Measurements from ENCODE around the gene DENND1C. TPM values are rescaled to one million over a fixed set of nuclear protein-coding genes. Genes with fewer than 3 reads are reported as not detected.

The DENND1C gene, protein sequence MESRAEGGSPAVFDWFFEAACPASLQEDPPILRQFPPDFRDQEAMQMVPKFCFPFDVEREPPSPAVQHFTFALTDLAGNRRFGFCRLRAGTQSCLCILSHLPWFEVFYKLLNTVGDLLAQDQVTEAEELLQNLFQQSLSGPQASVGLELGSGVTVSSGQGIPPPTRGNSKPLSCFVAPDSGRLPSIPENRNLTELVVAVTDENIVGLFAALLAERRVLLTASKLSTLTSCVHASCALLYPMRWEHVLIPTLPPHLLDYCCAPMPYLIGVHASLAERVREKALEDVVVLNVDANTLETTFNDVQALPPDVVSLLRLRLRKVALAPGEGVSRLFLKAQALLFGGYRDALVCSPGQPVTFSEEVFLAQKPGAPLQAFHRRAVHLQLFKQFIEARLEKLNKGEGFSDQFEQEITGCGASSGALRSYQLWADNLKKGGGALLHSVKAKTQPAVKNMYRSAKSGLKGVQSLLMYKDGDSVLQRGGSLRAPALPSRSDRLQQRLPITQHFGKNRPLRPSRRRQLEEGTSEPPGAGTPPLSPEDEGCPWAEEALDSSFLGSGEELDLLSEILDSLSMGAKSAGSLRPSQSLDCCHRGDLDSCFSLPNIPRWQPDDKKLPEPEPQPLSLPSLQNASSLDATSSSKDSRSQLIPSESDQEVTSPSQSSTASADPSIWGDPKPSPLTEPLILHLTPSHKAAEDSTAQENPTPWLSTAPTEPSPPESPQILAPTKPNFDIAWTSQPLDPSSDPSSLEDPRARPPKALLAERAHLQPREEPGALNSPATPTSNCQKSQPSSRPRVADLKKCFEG
- total RNA-seq (2014; rRNA removed; shearing (Covaris generic)) = 0.59 and 1.1 TPM in 2 replicates

DNA sequence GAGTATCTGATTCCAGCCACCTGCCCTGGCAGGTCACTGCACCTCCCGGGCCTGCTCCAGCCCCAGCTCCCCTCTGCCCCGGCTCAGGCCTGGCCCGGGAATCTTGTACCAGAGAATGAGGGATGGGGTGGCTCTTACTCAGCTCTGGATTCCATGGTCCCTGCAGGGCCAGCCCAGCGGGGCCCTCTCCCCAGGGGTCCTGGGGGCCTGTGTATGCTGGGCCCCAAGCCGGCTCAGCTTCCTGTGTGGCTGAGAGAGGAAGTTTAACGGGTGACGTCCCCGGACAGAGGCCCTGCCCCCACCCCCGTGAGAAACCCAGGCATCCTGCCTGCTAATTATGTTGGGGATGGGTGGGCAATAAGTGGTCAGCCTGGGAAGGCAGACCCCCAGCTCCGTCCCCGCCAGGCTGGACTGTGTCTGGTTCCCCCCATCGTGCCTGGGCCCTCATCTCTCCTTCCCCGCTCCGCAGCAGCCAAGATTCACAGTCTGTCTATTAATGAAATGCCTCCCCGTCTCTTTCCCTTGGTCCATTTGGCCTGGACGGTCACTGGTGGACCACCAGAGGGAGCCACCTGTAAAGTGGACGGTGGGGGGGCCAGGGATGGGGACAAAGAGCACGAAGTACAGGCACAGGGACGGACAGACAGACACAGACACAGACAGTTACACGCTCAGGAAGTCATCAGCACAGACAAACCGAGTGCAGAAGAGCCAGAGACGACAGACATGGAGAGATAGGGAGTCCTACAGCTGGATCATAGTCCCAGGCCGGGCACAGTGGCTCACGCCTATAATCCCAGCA, at the start of gene DENND1C:
TSS of gene DENND1C (minus strand) at position 247 of the 802 bp plus-strand sequence. CDS start at position 155, 92 bp downstream.
- DNase-seq = peak; percentile 81
- Histone ChIP-seq H3K4me3 (ENCODE audit: insufficient read depth, low read depth, low read length) (no peak within 1 kb of the TSS), H3K27me3 (ENCODE audit: control insufficient read depth, insufficient read depth, low read length) (peaks cover 6% of the 10 kb centered on the region; the same call in 1 of the 2 replicates), H3K36me3 (replicated peaks; ENCODE audit: control insufficient read depth, insufficient read depth, low read length) (no peaks in the 10 kb centered on the region)

GRCh38 chr19:6530386-6531162, 49.0 kb upstream of the DENND1C start, which contains the start of gene TNFSF9:
Gene TNFSF9, plus strand, starts transcription at chr19:6531026. Its CDS starts 11 bp downstream, at chr19:6531037.
- no peaks in the 10 kb centered on the region for H3K36me3 ChIP-seq (replicated peaks; ENCODE audit: control insufficient read depth, insufficient read depth, low read length)
- peak within 1 kb of the TSS; percentile 61 for H3K4me3 ChIP-seq (ENCODE audit: insufficient read depth, low read depth, low read length)
- H3K27me3 ChIP-seq (ENCODE audit: control insufficient read depth, insufficient read depth, low read length) = peaks cover 44% of the 10 kb centered on the region
- DNase-seq = peak; percentile 95

- Histone ChIP-seq H3K27me3 (ENCODE audit: control insufficient read depth, insufficient read depth, low read length) (peaks cover 41% of the 10 kb centered on the region), H3K4me3 (ENCODE audit: insufficient read depth, low read depth, low read length) (peak overlapping the region; percentile 61; the same call in 1 of the 2 replicates), H3K36me3 (replicated peaks; ENCODE audit: control insufficient read depth, insufficient read depth, low read length) (no peaks in the 10 kb centered on the region)
- no peak for DNase-seq
Observed at GRCh38 chr19:6529937-6530385, 48.4 kb upstream of the DENND1C start.

GRCh38 chr19:6529351-6529750, 47.8 kb upstream of the DENND1C start:
- H3K36me3 ChIP-seq (replicated peaks; ENCODE audit: control insufficient read depth, insufficient read depth, low read length) = no peaks in the 10 kb centered on the region
- no peak overlapping the region for H3K4me3 ChIP-seq (ENCODE audit: insufficient read depth, low read depth, low read length)
- H3K27me3 ChIP-seq (ENCODE audit: control insufficient read depth, insufficient read depth, low read length) = peaks cover 35% of the 10 kb centered on the region
- no peak for DNase-seq

DNA sequence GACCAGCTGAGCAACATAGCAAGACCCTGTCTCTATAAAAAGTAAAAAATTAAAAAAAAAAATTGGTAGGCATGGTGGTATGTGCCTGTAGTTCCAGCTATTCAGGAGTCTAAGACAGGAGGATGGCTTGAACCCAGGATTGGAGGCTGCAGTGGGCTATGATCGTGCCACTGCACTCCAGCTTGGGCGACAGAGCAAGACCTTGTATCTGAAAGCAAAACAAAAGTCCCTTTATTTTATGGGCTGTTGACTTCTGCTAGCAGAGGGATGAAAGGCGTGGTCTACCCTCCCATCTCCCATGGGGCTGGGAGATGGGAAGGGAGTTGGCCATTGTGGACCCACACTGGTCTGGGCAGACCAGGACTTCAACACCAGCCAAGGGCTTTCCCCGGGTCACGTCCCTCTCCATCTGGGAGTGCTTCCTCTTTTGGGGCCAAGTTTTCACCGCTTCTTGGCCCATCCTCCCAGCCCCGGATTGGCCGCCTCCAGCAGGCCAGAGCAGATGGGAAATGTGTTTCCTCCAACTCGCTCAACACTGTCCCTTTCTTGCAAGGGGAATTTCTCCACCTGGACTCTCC, 47.0 kb upstream of the DENND1C start:
- Histone ChIP-seq H3K36me3 (replicated peaks; ENCODE audit: control insufficient read depth, insufficient read depth, low read length) (no peaks in the 10 kb centered on the region), H3K27me3 (ENCODE audit: control insufficient read depth, insufficient read depth, low read length) (peaks cover 32% of the 10 kb centered on the region), H3K4me3 (ENCODE audit: insufficient read depth, low read depth, low read length) (no peak overlapping the region)
- peak; percentile 76 for DNase-seq

- DNase-seq = peak; percentile 27
- Histone ChIP-seq H3K36me3 (replicated peaks; ENCODE audit: control insufficient read depth, insufficient read depth, low read length) (no peaks in the 10 kb centered on the region), H3K27me3 (ENCODE audit: control insufficient read depth, insufficient read depth, low read length) (peaks cover 32% of the 10 kb centered on the region), H3K4me3 (ENCODE audit: insufficient read depth, low read depth, low read length) (no peak overlapping the region)
Observed at GRCh38 chr19:6527893-6528543, 46.4 kb upstream of the DENND1C start.

DNA sequence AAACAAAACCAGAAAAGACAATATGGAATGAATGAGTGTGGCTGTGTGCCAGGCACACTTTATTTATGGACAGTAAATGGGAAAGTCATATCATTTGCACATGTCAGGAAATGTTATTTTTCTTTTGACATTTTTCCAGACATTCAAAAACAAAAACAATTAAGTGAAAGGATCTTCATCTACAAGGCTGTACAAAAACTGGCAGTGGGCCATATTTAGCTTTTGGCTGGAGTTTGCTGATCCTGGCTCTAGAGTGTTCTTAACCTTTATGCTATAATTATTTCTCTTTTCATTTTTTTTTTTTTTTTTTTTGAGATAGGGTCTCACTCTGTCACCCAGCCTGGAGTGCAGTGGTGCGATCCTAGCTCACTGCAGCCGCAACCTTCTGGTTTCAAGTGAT, 42.7 kb upstream of the DENND1C start:
- no peak for DNase-seq
- Histone ChIP-seq H3K4me3 (ENCODE audit: insufficient read depth, low read depth, low read length) (no peak overlapping the region), H3K36me3 (replicated peaks; ENCODE audit: control insufficient read depth, insufficient read depth, low read length) (no peaks in the 10 kb centered on the region), H3K27me3 (ENCODE audit: control insufficient read depth, insufficient read depth, low read length) (no peaks in the 10 kb centered on the region; the same call in 1 of the 2 replicates)

- no peaks in the 10 kb centered on the region for H3K36me3 ChIP-seq (replicated peaks; ENCODE audit: control insufficient read depth, insufficient read depth, low read length)
- H3K27me3 ChIP-seq (ENCODE audit: control insufficient read depth, insufficient read depth, low read length) = no peaks in the 10 kb centered on the region; the same call in 1 of the 2 replicates
- H3K4me3 ChIP-seq (ENCODE audit: insufficient read depth, low read depth, low read length) = no peak overlapping the region
- no peak for DNase-seq
Observed at GRCh38 chr19:6522712-6523111, 41.1 kb upstream of the DENND1C start.

DNA sequence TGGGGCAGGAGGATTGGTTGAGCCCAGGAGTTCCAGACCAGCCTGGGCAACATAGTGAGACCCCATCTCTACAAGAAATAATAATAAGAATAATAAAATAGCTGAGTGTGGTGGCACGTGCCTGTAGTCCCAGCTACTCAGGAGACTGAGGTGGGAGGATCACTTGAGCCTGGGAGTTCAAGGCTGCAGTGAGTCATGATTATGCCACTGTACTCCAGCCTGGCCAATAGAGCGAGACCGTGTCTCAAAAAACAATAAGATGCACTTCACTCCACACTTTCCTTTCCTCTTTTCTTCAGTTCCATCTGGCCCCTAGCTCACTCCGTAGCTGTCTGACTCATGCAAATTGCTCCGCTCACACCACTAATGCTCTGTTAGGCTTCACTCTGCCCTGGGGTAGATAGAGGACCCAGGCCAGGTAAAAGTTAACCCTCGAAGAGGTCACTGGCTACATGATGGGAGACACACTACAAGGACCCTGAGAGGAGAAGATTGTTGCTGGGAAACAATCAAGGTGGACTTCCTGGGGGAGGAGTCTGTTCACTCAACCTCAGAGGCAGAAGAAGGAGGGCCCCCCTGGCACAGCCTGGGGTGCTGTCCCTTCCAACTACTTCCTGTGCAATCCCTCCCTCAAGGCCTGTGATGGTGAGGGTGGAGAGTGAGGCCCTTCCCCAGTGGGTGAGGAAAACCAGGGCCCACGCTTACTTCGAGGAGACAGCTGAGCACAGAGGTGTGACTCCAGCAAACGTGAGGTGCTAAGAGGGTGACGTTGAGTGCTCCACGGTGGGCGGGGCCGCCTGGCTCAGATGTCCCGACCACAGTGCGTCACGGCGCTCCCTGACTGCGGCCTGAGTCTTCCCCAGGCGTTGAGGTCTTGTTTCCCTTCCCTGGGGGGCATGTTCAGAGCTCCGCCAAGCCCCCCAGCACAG, 40.4 kb upstream of the DENND1C start:
- DNase-seq = no peak
- H3K36me3 ChIP-seq (replicated peaks; ENCODE audit: control insufficient read depth, insufficient read depth, low read length) = no peaks in the 10 kb centered on the region
- no peaks in the 10 kb centered on the region; the same call in 1 of the 2 replicates for H3K27me3 ChIP-seq (ENCODE audit: control insufficient read depth, insufficient read depth, low read length)
- H3K4me3 ChIP-seq (ENCODE audit: insufficient read depth, low read depth, low read length) = no peak overlapping the region

- Histone ChIP-seq H3K27me3 (ENCODE audit: control insufficient read depth, insufficient read depth, low read length) (no peaks in the 10 kb centered on the region; the same call in 1 of the 2 replicates), H3K36me3 (replicated peaks; ENCODE audit: control insufficient read depth, insufficient read depth, low read length) (no peaks in the 10 kb centered on the region), H3K4me3 (ENCODE audit: insufficient read depth, low read depth, low read length) (no peak overlapping the region)
- no peak for DNase-seq
Observed at GRCh38 chr19:6519289-6519688, 37.7 kb upstream of the DENND1C start.

DNA sequence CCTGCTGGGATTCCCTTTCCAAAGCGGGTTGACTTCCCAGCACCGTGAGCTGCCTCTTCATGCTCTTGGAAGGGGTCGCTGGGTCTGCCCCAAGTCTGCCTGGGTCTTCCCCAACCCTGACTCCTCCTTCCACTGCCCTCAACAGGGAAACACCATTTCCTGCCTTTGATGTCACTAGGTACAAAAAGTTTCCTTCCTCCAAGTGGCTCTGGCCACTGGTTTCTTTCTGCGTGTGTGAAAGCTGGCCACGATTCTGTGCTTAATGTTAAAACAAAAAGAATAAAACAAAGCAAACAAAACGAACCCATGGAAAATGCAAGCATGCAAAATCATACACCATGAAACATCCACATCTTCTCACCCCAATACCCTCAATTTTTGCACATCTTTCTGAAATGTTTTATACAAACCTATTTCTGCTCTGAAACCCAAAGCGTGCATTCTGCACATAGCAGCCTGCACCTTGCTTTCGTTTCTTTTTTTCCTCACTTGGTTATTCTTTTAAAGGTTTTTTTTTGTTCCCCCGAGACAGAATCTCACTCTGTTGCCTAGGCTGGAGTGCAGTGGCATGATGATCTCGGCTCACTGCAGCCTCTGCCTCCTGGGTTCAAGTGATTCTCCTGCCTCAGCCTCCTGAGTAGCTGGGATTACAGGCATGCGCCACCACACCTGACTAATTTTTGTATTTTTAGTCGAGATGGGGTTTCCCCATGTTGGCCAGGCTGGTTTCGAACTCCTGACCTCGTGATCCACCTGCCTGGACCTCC, 36.7 kb upstream of the DENND1C start:
- peak; percentile 37 for DNase-seq
- Histone ChIP-seq H3K27me3 (ENCODE audit: control insufficient read depth, insufficient read depth, low read length) (no peaks in the 10 kb centered on the region; the same call in 1 of the 2 replicates), H3K36me3 (replicated peaks; ENCODE audit: control insufficient read depth, insufficient read depth, low read length) (no peaks in the 10 kb centered on the region), H3K4me3 (ENCODE audit: insufficient read depth, low read depth, low read length) (no peak overlapping the region)
